SK-N-SH treated with all-trans-retinoic acid at 6 μM for 48 hours (cell line): Measurements from ENCODE around the gene KCNIP4.

Source experiments
- CREB5 ChIP-seq: fragments of 250-450 bp; sonication (Bioruptor Pico); IDR thresholded peaks from 2 replicates; pipeline ENCODE4 v1.5.1; 2020; ENCODE audit warnings: low read depth, mild to moderate bottlenecking, moderate library complexity
- CSDC2 ChIP-seq: fragments of 250-450 bp; sonication (Bioruptor Pico); IDR thresholded peaks from 2 replicates; pipeline ENCODE4 v1.5.0; 2020; ENCODE audit warnings: mild to moderate bottlenecking, moderate library complexity
- OSR1 ChIP-seq: fragments of 250-450 bp; sonication (Bioruptor Pico); IDR thresholded peaks from 2 replicates; pipeline ENCODE4 v1.8.0; 2022; ENCODE audit warnings: moderate library complexity, mild to moderate bottlenecking, inconsistent platforms
- SNAI2 ChIP-seq: fragments of 250-450 bp; sonication (Bioruptor Pico); IDR thresholded peaks from 2 replicates; pipeline ENCODE4 v1.5.0; 2020; ENCODE audit warnings: mild to moderate bottlenecking, moderate library complexity
- TCF4 ChIP-seq: fragments of 250-450 bp; sonication (Bioruptor Pico); IDR thresholded peaks from 2 replicates; pipeline ENCODE4 v1.8.0; 2021; ENCODE audit warnings: mild to moderate bottlenecking, moderate library complexity, borderline replicate concordance
- ZFP30 ChIP-seq: fragments of 450-650 bp; formaldehyde crosslinking; IDR thresholded peaks from 2 replicates; pipeline ENCODE4 v1.5.0; 2022; ENCODE audit warnings: mild to moderate bottlenecking, moderate library complexity
- ZNF565 ChIP-seq: fragments of 450-650 bp; formaldehyde crosslinking; conservative IDR thresholded peaks from 2 replicates; pipeline ENCODE4 v1.5.0; 2020; ENCODE audit warnings: low read depth, mild to moderate bottlenecking, moderate library complexity
- ZNF70 ChIP-seq: fragments of 450-650 bp; formaldehyde crosslinking; IDR thresholded peaks from 2 replicates; pipeline ENCODE4 v1.5.0; 2020; ENCODE audit warnings: mild to moderate bottlenecking, moderate library complexity
- ZNF8 ChIP-seq: fragments of 450-650 bp; formaldehyde crosslinking; IDR thresholded peaks from 2 replicates; pipeline ENCODE4 v1.5.0; 2020; ENCODE audit warnings: mild to moderate bottlenecking, moderate library complexity
- TF ChIP-seq, protein P1 (sequence below): fragments of 250-450 bp; sonication (Bioruptor Pico); IDR thresholded peaks from 2 replicates; pipeline ENCODE4 v1.8.0; 2020; ENCODE audit warnings: mild to moderate bottlenecking, moderate library complexity, borderline replicate concordance
- TF ChIP-seq, protein P2 (sequence below): fragments of 250-450 bp; sonication (Bioruptor Pico); IDR thresholded peaks from 2 replicates; pipeline ENCODE4 v1.5.1; 2021; ENCODE audit warnings: mild to moderate bottlenecking, moderate library complexity
- TF ChIP-seq, protein P3 (sequence below): fragments of 250-450 bp; sonication (Bioruptor Pico); IDR thresholded peaks from 2 replicates; pipeline ENCODE4 v1.5.0; 2020; ENCODE audit warnings: mild to moderate bottlenecking, moderate library complexity

DNA sequence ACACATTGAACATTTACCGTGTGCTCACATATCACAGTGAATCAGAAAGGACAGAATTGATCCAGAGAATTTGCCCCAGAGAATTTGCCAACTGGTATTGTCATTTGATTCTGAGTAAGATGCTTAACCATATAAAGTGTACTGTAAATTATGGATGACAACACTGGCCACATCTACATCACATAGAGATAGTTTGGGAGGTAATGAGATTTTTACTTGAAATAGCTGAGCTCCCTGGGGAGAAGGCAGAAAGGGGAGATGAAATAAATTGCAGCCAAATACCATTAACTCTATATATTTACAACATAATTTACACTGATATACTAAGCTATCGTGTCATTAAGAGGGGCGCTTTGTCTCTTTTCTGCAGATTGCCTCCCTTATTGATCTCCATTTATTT is 564.0 kb downstream of the KCNIP4 start:
- no peak for TF ChIP-seq ZFP30 (CRISPR knock-in tag)
- no peak for TF ChIP-seq ZNF565 (CRISPR knock-in tag)
- TF ChIP-seq SNAI2 (CRISPR knock-in tag) = no peak
- TF ChIP-seq OSR1 (CRISPR knock-in tag) = no peak
- TF ChIP-seq, protein P1, sequence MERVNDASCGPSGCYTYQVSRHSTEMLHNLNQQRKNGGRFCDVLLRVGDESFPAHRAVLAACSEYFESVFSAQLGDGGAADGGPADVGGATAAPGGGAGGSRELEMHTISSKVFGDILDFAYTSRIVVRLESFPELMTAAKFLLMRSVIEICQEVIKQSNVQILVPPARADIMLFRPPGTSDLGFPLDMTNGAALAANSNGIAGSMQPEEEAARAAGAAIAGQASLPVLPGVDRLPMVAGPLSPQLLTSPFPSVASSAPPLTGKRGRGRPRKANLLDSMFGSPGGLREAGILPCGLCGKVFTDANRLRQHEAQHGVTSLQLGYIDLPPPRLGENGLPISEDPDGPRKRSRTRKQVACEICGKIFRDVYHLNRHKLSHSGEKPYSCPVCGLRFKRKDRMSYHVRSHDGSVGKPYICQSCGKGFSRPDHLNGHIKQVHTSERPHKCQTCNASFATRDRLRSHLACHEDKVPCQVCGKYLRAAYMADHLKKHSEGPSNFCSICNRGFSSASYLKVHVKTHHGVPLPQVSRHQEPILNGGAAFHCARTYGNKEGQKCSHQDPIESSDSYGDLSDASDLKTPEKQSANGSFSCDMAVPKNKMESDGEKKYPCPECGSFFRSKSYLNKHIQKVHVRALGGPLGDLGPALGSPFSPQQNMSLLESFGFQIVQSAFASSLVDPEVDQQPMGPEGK (CRISPR knock-in tag) = no peak
- TF ChIP-seq ZNF70 (CRISPR knock-in tag) = no peak
- TF ChIP-seq, protein P2, sequence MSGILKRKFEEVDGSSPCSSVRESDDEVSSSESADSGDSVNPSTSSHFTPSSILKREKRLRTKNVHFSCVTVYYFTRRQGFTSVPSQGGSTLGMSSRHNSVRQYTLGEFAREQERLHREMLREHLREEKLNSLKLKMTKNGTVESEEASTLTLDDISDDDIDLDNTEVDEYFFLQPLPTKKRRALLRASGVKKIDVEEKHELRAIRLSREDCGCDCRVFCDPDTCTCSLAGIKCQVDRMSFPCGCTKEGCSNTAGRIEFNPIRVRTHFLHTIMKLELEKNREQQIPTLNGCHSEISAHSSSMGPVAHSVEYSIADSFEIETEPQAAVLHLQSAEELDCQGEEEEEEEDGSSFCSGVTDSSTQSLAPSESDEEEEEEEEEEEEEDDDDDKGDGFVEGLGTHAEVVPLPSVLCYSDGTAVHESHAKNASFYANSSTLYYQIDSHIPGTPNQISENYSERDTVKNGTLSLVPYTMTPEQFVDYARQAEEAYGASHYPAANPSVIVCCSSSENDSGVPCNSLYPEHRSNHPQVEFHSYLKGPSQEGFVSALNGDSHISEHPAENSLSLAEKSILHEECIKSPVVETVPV (CRISPR knock-in tag) = no peak
- TF ChIP-seq, protein P3, sequence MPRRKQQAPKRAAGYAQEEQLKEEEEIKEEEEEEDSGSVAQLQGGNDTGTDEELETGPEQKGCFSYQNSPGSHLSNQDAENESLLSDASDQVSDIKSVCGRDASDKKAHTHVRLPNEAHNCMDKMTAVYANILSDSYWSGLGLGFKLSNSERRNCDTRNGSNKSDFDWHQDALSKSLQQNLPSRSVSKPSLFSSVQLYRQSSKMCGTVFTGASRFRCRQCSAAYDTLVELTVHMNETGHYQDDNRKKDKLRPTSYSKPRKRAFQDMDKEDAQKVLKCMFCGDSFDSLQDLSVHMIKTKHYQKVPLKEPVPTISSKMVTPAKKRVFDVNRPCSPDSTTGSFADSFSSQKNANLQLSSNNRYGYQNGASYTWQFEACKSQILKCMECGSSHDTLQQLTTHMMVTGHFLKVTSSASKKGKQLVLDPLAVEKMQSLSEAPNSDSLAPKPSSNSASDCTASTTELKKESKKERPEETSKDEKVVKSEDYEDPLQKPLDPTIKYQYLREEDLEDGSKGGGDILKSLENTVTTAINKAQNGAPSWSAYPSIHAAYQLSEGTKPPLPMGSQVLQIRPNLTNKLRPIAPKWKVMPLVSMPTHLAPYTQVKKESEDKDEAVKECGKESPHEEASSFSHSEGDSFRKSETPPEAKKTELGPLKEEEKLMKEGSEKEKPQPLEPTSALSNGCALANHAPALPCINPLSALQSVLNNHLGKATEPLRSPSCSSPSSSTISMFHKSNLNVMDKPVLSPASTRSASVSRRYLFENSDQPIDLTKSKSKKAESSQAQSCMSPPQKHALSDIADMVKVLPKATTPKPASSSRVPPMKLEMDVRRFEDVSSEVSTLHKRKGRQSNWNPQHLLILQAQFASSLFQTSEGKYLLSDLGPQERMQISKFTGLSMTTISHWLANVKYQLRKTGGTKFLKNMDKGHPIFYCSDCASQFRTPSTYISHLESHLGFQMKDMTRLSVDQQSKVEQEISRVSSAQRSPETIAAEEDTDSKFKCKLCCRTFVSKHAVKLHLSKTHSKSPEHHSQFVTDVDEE (CRISPR knock-in tag) = no peak
- TF ChIP-seq ZNF8 (CRISPR knock-in tag) = no peak
- no peak for TF ChIP-seq CSDC2 (CRISPR knock-in tag)
- no peak for TF ChIP-seq CREB5 (CRISPR knock-in tag)
- TF ChIP-seq TCF4 (CRISPR knock-in tag) = no peak
